ENCODE data around the gene EFCAB6. TPM values are rescaled to one million over a fixed set of nuclear protein-coding genes. Genes with fewer than 3 reads are reported as not detected.

Gene EFCAB6
- total and polyA plus RNA-seq, 2 of the 13 experiments (the other 11 are each of a cell fraction or from before 2014, with no cell fraction given), result not detected

DNA sequence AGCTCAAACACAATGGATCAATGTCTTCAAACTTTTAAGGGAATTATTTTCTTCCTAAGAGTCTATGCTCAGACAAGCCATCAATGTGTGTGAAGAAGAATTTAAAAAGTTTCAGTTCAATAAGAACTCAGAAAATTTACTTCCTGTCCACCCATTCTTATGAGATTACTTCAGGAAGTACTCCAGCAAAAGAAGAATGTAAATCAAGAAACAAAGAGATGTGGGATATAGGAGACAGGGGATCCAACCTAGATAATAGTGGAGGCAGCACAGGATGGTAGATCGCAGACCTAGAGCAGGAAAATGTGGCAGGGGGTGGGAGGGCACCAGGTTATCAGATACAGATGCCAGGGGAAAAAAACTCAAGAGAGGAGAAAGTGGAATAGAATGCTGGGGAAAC is 229.7 kb downstream of the EFCAB6 start:
- Histone ChIP-seq H3K4me2 (ENCODE audit: low read depth, low read length) (no peak overlapping the region), H3K4me1 (ENCODE audit: insufficient read depth, low read length) (no peaks in the 10 kb centered on the region), H3K36me3 (replicated peaks in 1 of 2; ENCODE audit: control insufficient read depth in 1 of 2, insufficient read depth in 2 of 2, low read length in 2 of 2) (no peaks in the 10 kb centered on the region), H3K27me3 (ENCODE audit: control insufficient read depth in 1 of 2, insufficient read depth in 2 of 2, low read length in 2 of 2) (peaks cover 0 to 5% of the 10 kb centered on the region in 2 experiments; a peak in 1 of 5 replicates), H3K9me3 (ENCODE audit: low read length) (peaks cover 8% of the 10 kb centered on the region; the same call in 1 of the 2 replicates), H3K27ac (ENCODE audit: extremely low read length, insufficient read depth, low read length) (no peak overlapping the region), H2AFZ (ENCODE audit: low read length) (no peak overlapping the region), H3K9ac (ENCODE audit: insufficient read depth, low read depth, low read length) (no peak overlapping the region), H3K4me3 (replicated peaks in 1 of 3; ENCODE audit: insufficient read depth in 1 of 3, low read depth in 2 of 3, low read length in 3 of 3) (no peak overlapping the region), H3K79me2 (ENCODE audit: insufficient read depth, low read length) (no peaks in the 10 kb centered on the region), H4K20me1 (ENCODE audit: insufficient read depth, low read length) (no peaks in the 10 kb centered on the region)
- intact Hi-C loops (cut with micrococcal nuclease; ENCODE audit: unreplicated experiment) (no loop called here), in situ Hi-C loops (cut with HindIII; ENCODE audit: extremely low pct_ligation_motif_present, low pct_unique_long_range_greater_than_20kb) (no loop called here)
- ChIA-PET POLR2A (no interaction called here), CTCF (ENCODE audit: low intra/inter-chr PET ratio, low total read pairs) (no interaction called here)
- BruUV-seq (replicated peaks), result no TSS peak
- FAIRE-seq (no peak), DNase-seq (ENCODE audit: low spot score) (no peak), ATAC-seq (no peak)
- TF ChIP-seq, protein P1, sequence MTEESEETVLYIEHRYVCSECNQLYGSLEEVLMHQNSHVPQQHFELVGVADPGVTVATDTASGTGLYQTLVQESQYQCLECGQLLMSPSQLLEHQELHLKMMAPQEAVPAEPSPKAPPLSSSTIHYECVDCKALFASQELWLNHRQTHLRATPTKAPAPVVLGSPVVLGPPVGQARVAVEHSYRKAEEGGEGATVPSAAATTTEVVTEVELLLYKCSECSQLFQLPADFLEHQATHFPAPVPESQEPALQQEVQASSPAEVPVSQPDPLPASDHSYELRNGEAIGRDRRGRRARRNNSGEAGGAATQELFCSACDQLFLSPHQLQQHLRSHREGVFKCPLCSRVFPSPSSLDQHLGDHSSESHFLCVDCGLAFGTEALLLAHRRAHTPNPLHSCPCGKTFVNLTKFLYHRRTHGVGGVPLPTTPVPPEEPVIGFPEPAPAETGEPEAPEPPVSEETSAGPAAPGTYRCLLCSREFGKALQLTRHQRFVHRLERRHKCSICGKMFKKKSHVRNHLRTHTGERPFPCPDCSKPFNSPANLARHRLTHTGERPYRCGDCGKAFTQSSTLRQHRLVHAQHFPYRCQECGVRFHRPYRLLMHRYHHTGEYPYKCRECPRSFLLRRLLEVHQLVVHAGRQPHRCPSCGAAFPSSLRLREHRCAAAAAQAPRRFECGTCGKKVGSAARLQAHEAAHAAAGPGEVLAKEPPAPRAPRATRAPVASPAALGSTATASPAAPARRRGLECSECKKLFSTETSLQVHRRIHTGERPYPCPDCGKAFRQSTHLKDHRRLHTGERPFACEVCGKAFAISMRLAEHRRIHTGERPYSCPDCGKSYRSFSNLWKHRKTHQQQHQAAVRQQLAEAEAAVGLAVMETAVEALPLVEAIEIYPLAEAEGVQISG (CRISPR knock-in tag; IDR thresholded peaks at IDR 0.05), result no peak
- TF ChIP-seq, protein P2, sequence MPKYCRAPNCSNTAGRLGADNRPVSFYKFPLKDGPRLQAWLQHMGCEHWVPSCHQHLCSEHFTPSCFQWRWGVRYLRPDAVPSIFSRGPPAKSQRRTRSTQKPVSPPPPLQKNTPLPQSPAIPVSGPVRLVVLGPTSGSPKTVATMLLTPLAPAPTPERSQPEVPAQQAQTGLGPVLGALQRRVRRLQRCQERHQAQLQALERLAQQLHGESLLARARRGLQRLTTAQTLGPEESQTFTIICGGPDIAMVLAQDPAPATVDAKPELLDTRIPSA (CRISPR knock-in tag; IDR thresholded peaks at IDR 0.05; ENCODE audit: borderline replicate concordance), result no peak
- no peak for TF ChIP-seq SOX5 (CRISPR knock-in tag; IDR thresholded peaks at IDR 0.05; ENCODE audit: borderline replicate concordance)
- TF ChIP-seq GLMP (CRISPR knock-in tag; IDR thresholded peaks at IDR 0.05; ENCODE audit: borderline replicate concordance), result no peak
- no peak for TF ChIP-seq ZNF598 (CRISPR knock-in tag; IDR thresholded peaks at IDR 0.05; ENCODE audit: borderline replicate concordance)
- TF ChIP-seq, protein P3, sequence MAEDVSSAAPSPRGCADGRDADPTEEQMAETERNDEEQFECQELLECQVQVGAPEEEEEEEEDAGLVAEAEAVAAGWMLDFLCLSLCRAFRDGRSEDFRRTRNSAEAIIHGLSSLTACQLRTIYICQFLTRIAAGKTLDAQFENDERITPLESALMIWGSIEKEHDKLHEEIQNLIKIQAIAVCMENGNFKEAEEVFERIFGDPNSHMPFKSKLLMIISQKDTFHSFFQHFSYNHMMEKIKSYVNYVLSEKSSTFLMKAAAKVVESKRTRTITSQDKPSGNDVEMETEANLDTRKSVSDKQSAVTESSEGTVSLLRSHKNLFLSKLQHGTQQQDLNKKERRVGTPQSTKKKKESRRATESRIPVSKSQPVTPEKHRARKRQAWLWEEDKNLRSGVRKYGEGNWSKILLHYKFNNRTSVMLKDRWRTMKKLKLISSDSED (CRISPR knock-in tag; IDR thresholded peaks at IDR 0.05), result no peak
- no peak for TF ChIP-seq ZSCAN29 (CRISPR knock-in tag; conservative IDR thresholded peaks at IDR 0.05)
- TF ChIP-seq REXO4 (CRISPR knock-in tag; IDR thresholded peaks at IDR 0.05; ENCODE audit: borderline replicate concordance), result no peak
- TF ChIP-seq RCOR2 (CRISPR knock-in tag; IDR thresholded peaks at IDR 0.05), result no peak
- no peak for TF ChIP-seq NFE2L1 (CRISPR knock-in tag; IDR thresholded peaks at IDR 0.05; ENCODE audit: borderline replicate concordance)
- TF ChIP-seq SMARCE1 (IDR thresholded peaks at IDR 0.05; ENCODE audit: borderline replicate concordance), result no peak
- no peak for TF ChIP-seq ATF6 (CRISPR knock-in tag; conservative IDR thresholded peaks at IDR 0.05)
- 5% methylated on average over 1 of the region's 1 CpG for WGBS (ENCODE audit: low lambda C conversion rate)

Data from HepG2 (cell line).